NCI-H2227 (cell line): ENCODE data around the gene TMEM134.
A peak's percentile ranks its signal among the peaks of the same experiment; 100 is the strongest.
"Not testable (repeated sequence)": the region's sequence is repeated elsewhere in the genome, so short reads cannot be mapped to it uniquely, and the experiment has no call there.

ENCODE experiments used
- DNase-seq: peaks from one replicate; lab custom pipeline; 2025; ENCODE audit not compliant: unreplicated experiment; lab: John Stamatoyannopoulos, UW

Gene TMEM134

GRCh38 chr11:67468759-67469507, at the start of gene TMEM134:
TMEM134 (minus strand) TSS chr11:67469251; CDS start chr11:67469192, 59 bp downstream.
- DNase-seq = peak; percentile 95

- DNase-seq = no peak
Observed at GRCh38 chr11:67517784-67518552, 48.9 kb upstream of the TMEM134 start.

GRCh38 chr11:67516806-67517205, 47.8 kb upstream of the TMEM134 start:
- DNase-seq = no peak

GRCh38 chr11:67514116-67514515, 45.1 kb upstream of the TMEM134 start:
- DNase-seq = no peak

- DNase-seq = not testable (repeated sequence)
Observed at GRCh38 chr11:67511558-67511957, 42.5 kb upstream of the TMEM134 start.

GRCh38 chr11:67510023-67510345, 40.9 kb upstream of the TMEM134 start:
- DNase-seq = no peak

GRCh38 chr11:67508486-67509121, 39.6 kb upstream of the TMEM134 start:
- peak; percentile 99 for DNase-seq

GRCh38 chr11:67507864-67508485, 38.9 kb upstream of the TMEM134 start, which contains the start of gene CDK2AP2:
CDK2AP2 (minus strand) TSS chr11:67508162; CDS start chr11:67508082, 80 bp downstream.
- DNase-seq = peak; percentile 100

GRCh38 chr11:67507242-67507863, 38.3 kb upstream of the TMEM134 start:
- no peak for DNase-seq

- no peak for DNase-seq
Observed at GRCh38 chr11:67506426-67507051, 37.5 kb upstream of the TMEM134 start.

GRCh38 chr11:67505605-67506396, 36.8 kb upstream of the TMEM134 start:
- peak; percentile 90 for DNase-seq

- peak; percentile 81 for DNase-seq
Observed at GRCh38 chr11:67504950-67505581, 36.0 kb upstream of the TMEM134 start, which contains the start of gene PITPNM1. PITPNM1 (minus strand) TSS chr11:67505363; CDS start chr11:67504180, 1,183 bp downstream.

- peak; percentile 55 for DNase-seq
Observed at GRCh38 chr11:67504005-67504949, 35.2 kb upstream of the TMEM134 start.

GRCh38 chr11:67503119-67504004, 34.3 kb upstream of the TMEM134 start:
- DNase-seq = no peak

GRCh38 chr11:67502328-67502979, 33.4 kb upstream of the TMEM134 start:
- no peak for DNase-seq

GRCh38 chr11:67501854-67502253, 32.8 kb upstream of the TMEM134 start:
- DNase-seq = no peak
